GM12801 (cell line): Measurements from ENCODE around the gene TFB2M.

Experiments
- TF ChIP-seq, protein P1 (sequence below): IDR thresholded peaks from one replicate; pipeline ENCODE4 v1.5.1; 2011; ENCODE audit warnings: control low read depth; ENCODE audit not compliant: insufficient read length; ENCODE audit errors: extremely low read depth

Gene TFB2M

DNA sequence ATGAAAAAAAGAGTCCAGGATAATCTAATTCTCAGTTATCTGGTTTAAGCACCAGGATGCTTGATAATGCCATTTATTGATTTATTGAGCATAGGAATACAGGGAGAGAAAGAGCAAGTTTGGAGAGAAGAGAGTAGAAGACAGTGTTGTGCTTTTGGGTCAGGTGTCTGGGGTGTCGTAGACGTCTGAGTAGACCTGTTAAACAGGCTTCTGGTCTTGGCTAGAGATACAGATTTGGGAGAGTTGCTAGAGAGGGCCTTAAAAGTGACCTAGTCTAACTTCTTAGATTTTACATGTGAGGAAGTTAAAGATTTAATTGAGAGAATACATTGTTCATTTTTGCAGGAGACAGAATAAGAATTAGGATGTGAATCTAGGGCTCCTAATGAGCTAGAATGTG is 34.5 kb upstream of the TFB2M start:
- TF ChIP-seq, protein P1, sequence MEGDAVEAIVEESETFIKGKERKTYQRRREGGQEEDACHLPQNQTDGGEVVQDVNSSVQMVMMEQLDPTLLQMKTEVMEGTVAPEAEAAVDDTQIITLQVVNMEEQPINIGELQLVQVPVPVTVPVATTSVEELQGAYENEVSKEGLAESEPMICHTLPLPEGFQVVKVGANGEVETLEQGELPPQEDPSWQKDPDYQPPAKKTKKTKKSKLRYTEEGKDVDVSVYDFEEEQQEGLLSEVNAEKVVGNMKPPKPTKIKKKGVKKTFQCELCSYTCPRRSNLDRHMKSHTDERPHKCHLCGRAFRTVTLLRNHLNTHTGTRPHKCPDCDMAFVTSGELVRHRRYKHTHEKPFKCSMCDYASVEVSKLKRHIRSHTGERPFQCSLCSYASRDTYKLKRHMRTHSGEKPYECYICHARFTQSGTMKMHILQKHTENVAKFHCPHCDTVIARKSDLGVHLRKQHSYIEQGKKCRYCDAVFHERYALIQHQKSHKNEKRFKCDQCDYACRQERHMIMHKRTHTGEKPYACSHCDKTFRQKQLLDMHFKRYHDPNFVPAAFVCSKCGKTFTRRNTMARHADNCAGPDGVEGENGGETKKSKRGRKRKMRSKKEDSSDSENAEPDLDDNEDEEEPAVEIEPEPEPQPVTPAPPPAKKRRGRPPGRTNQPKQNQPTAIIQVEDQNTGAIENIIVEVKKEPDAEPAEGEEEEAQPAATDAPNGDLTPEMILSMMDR = no peak

DNA sequence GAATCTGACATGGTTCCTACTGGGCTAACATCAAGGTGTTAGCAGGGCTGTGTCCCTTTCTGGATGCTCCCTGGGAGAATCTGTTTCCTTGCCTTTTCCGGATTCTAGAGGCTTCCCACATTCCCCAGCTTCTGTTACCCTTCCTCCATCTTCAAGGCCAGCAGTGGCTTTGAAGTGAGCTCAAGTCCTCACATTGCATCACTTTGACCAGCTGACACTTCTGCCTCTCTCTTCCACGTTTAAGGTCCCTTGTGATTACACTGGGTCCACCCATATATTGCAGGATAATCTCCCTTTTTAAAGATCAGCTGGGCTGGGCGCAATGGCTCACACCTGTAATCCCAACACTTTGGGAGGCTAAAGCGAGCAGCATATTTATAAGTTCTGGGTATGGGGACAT is 33.3 kb upstream of the TFB2M start:
- TF ChIP-seq, protein P1 = no peak

DNA sequence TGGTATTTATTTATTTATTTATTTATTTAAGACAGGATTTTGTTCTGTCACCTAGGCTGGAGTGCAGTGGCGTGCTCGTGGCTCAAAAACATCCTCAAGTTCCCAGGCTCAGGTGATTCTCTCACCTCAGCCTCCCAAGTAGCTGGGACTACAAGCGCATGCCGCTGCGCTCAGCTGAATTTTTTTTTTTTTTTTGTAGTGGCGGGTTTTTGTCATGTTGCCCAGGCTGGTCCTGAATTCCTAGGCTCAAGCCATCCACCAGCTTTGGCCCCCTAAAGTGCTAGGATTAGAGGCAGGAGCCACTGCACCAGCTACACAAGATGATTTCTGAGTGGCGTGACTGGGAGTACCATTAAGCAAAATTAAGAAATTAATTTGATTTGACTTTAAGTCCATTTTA is 31.9 kb upstream of the TFB2M start:
- TF ChIP-seq, protein P1 = no peak

DNA sequence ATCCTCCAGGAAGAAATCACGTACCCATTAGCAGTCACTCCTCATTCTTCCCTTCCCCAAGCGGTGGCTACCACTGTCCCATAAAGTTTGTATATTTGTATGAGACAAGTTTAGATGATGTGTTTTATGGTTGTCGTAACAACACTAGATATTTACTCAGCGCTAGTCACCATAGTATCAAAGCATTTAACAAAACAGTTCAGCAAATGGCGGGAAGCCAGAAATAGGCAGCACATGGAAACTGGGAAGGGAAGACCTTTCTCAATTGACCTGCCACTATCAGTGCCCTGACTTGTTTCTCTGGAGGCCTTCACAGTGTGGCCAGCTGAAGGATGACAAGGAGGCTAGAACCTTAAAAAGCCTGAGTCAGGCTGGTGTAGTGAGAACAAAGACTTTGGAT is 31.3 kb upstream of the TFB2M start:
- TF ChIP-seq, protein P1 = no peak

DNA sequence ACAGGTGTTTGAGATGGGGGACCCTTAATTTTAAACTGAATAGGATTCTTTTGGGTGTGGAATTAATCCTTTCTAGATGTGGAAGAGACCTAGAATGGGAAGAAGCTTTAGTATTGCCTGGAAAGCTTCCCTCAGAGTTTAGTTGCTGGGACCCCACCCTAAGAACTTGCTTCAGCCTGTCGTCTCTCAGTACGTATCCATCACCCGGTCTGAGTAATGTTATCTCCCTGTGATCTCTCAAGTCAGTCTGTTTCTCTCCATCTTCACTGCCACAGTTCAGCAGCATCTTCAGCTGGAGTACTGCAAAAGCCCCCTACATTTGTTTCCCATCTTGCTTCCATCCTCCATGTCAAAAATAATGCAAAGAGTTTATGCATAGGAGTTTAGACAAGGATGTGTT is 29.1 kb upstream of the TFB2M start:
- TF ChIP-seq, protein P1 = no peak

DNA sequence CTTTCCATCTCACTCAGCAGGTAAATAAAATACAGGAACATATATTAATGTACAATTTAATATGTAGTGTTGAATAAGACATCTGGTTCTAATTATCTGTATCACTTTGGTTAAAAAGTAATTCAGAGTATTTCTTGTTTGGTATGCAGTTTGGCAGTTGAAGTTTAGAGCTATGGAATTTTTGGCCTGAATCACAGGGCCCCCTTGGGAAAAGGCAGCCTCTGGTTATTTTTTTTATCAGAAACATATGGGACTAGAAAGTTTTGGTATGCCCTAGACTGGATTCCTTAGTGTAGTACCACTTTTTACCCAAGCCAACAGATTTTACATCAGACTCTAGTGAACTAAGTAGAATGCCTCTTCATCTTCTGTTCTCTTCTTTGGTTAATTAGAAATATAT is 26.6 kb upstream of the TFB2M start:
- TF ChIP-seq, protein P1 = no peak

DNA sequence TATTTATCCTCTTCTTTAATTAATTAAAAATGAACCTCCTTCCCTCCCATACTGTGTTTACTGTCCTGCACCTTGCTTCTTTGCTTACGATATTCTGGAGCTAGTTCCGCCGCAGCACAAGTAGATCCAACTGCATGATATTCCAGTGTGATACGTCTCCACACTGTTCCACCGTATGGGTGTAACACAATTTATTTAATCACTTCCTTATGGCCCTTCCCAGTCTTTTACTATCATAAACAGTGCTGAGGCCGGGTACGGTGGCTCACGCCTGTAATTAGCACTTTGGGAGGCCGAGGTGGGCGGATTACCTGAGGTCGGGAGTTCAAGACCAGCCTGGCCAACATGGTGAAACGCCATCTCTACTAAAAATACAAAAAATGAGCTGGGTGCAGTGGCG is 25.9 kb upstream of the TFB2M start:
- TF ChIP-seq, protein P1 = no peak

DNA sequence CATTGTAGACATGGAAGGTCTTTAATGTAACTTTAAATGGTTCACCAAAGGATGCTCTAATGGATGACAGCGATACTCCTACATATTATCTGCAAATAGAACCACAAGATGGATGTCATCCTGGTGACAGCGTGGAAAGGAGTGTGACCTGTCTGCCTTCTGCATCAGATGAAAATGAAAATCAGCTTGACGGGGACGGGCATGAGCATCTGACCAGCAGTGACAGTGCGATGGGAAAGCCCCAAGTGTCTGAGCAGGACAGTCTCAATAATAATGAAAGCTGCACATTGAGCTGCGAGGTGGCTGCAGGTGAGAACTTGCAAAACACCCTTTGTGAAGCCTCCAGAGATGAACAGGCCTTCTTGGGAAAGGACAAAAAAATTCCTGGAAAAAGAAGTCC is 25.4 kb upstream of the TFB2M start:
- TF ChIP-seq, protein P1 = no peak
